Cardiac muscle cell (in vitro differentiated cells and primary cell): Measurements from ENCODE around the gene FAM120B. TPM values are rescaled to one million over a fixed set of nuclear protein-coding genes. Genes with fewer than 3 reads are reported as not detected.
A peak's percentile ranks its signal among the peaks of the same experiment; 100 is the strongest.

ENCODE experiments used
- DNase-seq, 2 donors: peaks; one replicate each; pipeline versions ENCODE4 v3.0.0 to v3.0.0-alpha.2; 2010 to 2017; ENCODE audit warnings: low read depth in 1 of 2, low spot score in 1 of 2
- H3K27ac ChIP-seq: fragments of 200-600 bp; sonication (generic); 2 replicates; pipeline ENCODE4 v1.5.1; 2016
- H3K27me3 ChIP-seq: fragments of 200-600 bp; sonication (generic); 2 replicates; pipeline ENCODE4 v1.6.0; 2016; ENCODE audit warnings: control low read depth
- H3K36me3 ChIP-seq: fragments of 200-600 bp; sonication (generic); 2 replicates; pipeline ENCODE4 v1.5.1; 2016; ENCODE audit warnings: control low read depth
- H3K4me1 ChIP-seq: fragments of 200-600 bp; sonication (generic); 2 replicates; pipeline ENCODE4 v1.8.1; 2017; ENCODE audit warnings: low read depth, mild to moderate bottlenecking, mixed run types
- H3K4me3 ChIP-seq: fragments of 200-600 bp; sonication (generic); 2 replicates; pipeline ENCODE4 v1.5.1; 2016; ENCODE audit warnings: mild to moderate bottlenecking
- H3K9me3 ChIP-seq: fragments of 200-600 bp; sonication (generic); 2 replicates; pipeline ENCODE4 v1.5.1; 2017; ENCODE audit warnings: low read depth, mild to moderate bottlenecking, control low read depth
- polyA plus RNA-seq: library from polyadenylated mRNA; unstranded; fragments of >200 nt; fragmentation: Nextera tagmentation; extraction: Ambion mirVana; gene quantifications from 2 replicates; pipeline ENCODE4 v1.2.1, GENCODE V29; 2016
- total RNA-seq: library from RNA; depleted of rRNA; stranded (reverse); fragments of >200 nt; gene quantifications from 2 replicates; pipeline ENCODE4 v1.2.3, GENCODE V29; 2016
- TF ChIP-seq, protein P1 (sequence below): IDR thresholded peaks from 2 replicates; pipeline ENCODE4 v1.5.1; 2012; ENCODE audit warnings: low read depth, mild to moderate bottlenecking, low read length

The FAM120B gene
- total and polyA plus RNA-seq, 2 experiments from 2014 or later: 13.2 to 24.9 TPM

DNA sequence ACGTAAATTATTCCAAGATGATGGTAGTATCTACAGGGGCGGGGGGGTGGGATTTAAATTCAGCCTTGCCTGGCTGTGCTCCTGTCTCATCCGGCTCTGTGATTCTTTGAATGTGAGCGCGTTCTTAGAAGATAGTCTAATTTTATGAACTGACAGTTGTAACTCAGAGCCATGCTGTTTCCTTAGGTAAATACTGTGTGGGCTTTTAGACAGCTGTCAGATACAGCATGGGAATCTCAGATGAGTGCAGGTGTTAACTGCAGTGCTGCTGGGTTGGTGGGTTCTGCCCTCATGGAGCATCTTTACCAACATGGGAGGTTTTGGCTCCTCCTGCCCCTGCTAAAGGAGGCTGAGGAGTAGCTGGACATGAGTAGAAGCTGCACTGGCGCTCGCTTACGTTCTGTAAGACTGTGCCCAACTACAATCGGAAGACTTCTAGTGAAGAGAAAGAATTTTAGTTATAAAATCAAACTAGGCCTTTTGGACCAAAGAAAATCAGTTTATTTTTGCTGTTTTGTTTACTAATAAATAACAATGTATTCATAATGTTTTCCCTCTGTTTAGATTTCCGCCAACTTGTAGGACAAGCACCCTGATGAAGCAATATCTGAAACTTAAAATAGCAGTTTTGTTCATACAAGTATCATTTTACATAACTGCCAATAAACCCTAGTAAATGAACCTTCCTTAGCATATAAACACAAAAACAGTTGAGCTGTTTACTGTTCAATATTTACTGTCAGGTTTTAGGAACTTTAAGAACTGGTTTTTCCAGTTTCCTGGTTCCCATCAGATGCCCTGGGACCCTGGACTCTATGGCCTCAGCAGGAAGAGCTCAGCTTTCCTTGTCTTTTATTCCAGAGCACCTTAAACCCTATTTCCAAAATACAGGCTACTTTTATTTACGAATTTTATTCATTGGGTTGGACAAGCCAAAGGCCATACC lies 66.1 kb downstream of the FAM120B start:
- no peaks in the 10 kb centered on the region for H3K36me3 ChIP-seq
- H3K4me3 ChIP-seq: no peak overlapping the region
- H3K9me3 ChIP-seq: no peaks in the 10 kb centered on the region
- no peak for DNase-seq
- TF ChIP-seq, protein P1, sequence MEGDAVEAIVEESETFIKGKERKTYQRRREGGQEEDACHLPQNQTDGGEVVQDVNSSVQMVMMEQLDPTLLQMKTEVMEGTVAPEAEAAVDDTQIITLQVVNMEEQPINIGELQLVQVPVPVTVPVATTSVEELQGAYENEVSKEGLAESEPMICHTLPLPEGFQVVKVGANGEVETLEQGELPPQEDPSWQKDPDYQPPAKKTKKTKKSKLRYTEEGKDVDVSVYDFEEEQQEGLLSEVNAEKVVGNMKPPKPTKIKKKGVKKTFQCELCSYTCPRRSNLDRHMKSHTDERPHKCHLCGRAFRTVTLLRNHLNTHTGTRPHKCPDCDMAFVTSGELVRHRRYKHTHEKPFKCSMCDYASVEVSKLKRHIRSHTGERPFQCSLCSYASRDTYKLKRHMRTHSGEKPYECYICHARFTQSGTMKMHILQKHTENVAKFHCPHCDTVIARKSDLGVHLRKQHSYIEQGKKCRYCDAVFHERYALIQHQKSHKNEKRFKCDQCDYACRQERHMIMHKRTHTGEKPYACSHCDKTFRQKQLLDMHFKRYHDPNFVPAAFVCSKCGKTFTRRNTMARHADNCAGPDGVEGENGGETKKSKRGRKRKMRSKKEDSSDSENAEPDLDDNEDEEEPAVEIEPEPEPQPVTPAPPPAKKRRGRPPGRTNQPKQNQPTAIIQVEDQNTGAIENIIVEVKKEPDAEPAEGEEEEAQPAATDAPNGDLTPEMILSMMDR: no peak
- no peak overlapping the region for H3K27ac ChIP-seq
- H3K27me3 ChIP-seq: no peaks in the 10 kb centered on the region
- no peaks in the 10 kb centered on the region for H3K4me1 ChIP-seq

DNA sequence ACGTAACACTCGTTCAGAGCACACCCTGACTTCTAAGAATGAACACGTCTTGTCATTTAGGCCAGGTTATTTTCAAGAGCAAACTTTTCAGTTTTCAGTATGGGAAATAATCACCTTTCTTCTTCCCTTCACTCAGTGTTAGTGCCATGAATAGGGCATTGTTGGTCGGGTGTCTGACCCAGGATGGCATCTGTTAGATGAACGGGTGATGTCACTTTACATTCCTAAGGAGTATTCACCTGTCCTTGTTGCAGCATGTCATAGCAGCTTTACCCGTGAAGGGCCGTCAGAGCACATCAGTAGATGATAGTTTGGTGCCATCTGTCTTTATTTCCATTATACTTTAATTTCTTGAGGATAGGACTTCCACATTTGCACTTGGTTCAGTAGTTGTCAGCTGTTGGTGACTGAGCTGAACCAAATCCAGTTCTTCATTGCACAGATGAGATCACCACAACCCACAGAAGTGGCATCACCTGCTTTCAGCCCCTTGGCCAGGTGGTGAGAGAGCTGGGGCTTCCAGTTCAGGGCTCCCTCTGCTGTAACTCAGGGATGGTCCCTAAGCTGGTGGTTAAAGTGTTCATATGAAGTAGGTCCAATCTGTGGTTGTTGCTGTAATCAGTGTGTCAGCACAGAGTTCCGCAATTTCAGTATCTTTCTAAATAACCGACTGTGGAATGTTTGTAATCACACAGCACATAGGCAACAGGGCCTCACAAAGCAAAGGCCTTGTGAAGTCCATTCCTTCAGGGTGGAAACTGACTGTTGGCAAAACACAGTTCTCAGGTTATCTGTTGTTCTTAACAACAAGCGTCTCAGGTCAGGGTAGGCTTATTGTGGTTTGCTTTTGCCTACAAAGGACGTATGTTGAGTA lies 68.2 kb downstream of the FAM120B start:
- DNase-seq: peak in 1 of 2 donors; percentile 86
- TF ChIP-seq, protein P1: peak; percentile 12
- Histone ChIP-seq H3K9me3 (no peaks in the 10 kb centered on the region), H3K27ac (no peak overlapping the region), H3K4me1 (peaks cover 10% of the 10 kb centered on the region), H3K4me3 (no peak overlapping the region), H3K27me3 (no peaks in the 10 kb centered on the region), H3K36me3 (no peaks in the 10 kb centered on the region)

DNA sequence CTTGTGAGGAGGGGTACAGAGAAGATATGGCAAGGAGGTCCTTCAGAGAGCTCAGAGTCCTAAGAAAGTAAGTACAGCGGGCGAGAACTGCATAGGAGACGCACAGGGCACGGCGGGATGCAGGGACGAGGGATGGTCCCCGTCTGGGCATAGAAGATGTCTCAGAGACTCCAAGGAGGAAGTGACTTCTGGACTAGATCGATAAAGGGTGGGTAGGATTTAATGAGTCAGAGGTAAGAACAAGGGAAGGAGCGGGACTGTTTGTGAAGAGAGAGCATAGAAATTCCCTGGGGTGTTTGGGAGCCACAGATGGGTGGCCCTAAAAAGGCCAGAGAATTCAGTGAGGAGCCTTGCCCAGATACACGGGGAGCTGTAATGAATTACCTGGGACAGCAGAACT lies 69.1 kb downstream of the FAM120B start:
- no peaks in the 10 kb centered on the region for H3K36me3 ChIP-seq
- no peak overlapping the region for H3K4me3 ChIP-seq
- peaks cover 10% of the 10 kb centered on the region for H3K4me1 ChIP-seq
- TF ChIP-seq, protein P1: no peak
- H3K27me3 ChIP-seq: no peaks in the 10 kb centered on the region
- no peak overlapping the region for H3K27ac ChIP-seq
- H3K9me3 ChIP-seq: no peaks in the 10 kb centered on the region
- no peak for DNase-seq

DNA sequence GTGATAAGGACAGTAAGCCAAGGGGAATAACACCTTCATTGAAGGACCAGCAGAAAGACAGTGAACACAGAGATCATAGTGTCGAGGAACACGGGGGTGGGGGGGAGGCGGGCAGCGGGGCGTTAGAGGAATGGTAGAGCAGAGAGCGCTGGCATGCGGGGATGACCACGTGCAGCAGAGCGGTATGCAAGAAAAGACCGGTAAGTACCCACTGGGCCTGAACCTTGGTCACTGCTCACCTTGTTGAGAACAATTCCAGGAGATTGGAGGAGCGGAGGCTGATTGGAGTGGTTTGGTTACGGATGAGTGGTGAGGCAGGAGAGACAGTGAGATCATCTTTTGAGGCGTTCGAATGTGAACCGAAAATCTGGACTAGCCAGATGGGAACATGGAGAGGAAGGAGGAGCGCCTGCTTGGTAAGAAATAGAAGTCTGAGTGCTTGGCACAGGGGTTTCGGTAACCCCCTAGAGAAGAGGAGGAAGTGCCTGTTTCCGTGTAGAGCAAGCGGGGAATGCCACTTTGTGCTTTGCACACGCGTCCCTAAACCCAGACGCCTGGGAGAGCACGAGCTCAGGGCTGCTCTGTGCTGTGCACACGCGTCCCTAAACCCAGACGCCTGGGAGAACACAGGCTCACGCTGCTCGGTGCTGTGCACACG lies 70.0 kb downstream of the FAM120B start:
- H3K9me3 ChIP-seq: no peaks in the 10 kb centered on the region
- H3K4me3 ChIP-seq: no peak overlapping the region
- no peak overlapping the region for H3K27ac ChIP-seq
- no peaks in the 10 kb centered on the region for H3K27me3 ChIP-seq
- TF ChIP-seq, protein P1: no peak
- no peaks in the 10 kb centered on the region for H3K36me3 ChIP-seq
- peaks cover 10% of the 10 kb centered on the region for H3K4me1 ChIP-seq
- no peak for DNase-seq

- Histone ChIP-seq H3K36me3 (no peaks in the 10 kb centered on the region), H3K4me3 (no peak overlapping the region), H3K27ac (peak overlapping the region; percentile 62), H3K27me3 (no peaks in the 10 kb centered on the region), H3K9me3 (no peaks in the 10 kb centered on the region), H3K4me1 (peaks cover 10% of the 10 kb centered on the region)
- DNase-seq: no peak
- TF ChIP-seq, protein P1: no peak
Observed at GRCh38 chr6:170378502-170378901, 71.9 kb downstream of the FAM120B start.
